NCI-H774 (cell line): ENCODE data around the gene APOBEC4.
"Not testable (repeated sequence)": the region's sequence is repeated elsewhere in the genome, so short reads cannot be mapped to it uniquely, and the experiment has no call there.

Experiments
- DNase-seq: peaks from one replicate; lab custom pipeline; 2025; lab: John Stamatoyannopoulos, UW

APOBEC4 gene

DNA sequence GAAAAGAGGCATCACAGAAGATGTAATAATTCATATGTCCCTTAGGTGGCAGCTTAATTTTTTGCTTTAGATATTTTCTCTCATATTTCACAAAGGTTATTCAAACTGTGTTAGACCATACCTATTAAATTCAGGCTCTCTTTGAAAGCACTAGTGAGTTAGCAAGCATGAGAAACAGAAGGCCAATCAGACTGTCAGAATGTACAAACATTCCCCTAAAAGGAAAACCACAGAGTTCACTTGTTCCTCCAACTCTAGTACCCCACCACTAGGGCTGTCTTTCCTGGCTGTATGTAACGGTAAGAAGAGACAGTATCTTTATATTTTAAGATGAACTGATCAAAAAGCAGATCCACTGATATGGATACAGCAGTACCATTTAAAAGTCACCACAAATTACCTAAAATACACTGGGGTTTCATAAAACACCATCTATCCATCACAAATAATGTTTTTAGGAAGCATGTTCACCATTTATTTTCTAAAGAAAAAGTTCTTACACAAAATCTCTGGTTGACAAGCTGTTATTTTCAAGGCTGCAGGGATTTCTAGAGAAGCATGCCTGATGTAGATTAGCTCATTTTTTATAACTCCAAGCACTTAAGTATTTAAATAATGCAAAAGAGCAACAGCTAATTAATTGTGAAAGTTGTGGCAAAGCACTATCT is 19.3 kb downstream of the APOBEC4 start:
- no peak for DNase-seq

DNA sequence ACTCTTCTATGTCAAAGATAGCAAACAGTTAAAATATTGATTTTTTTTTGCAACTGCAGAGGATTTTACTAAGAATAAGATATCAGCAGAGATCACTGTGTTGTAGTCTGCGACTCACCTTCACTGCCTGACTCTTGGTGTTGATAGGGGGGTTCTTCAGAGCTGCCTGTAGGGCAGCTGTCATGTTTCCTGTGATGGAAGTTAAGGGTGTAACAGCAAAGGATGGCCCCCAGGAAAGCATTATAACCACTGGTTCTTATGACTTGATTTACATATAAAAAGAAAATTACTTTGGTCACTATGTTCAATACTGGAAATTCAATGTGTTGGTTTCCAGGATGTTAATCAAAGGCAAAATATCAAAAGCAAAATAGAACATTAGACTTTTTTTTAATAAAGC is 20.2 kb downstream of the APOBEC4 start:
- DNase-seq = no peak

DNA sequence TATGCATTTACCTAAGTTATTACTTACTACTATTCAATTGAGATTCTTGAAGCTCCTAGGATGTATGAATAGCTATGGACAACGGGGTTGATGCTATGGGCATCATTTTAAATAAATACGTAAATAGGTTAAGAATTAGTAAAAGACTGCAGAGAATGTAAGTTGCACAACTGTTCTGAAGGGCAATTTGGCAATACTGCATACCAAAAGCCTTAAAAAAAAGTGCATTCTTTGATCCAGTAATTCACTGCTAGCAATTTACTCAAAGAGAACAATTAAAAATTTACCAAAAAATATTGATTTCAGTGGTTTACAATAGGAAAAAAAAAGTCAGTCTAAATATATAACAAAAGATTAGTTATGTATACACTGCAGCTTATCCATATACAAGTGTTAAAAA is 21.0 kb downstream of the APOBEC4 start:
- DNase-seq = no peak

DNA sequence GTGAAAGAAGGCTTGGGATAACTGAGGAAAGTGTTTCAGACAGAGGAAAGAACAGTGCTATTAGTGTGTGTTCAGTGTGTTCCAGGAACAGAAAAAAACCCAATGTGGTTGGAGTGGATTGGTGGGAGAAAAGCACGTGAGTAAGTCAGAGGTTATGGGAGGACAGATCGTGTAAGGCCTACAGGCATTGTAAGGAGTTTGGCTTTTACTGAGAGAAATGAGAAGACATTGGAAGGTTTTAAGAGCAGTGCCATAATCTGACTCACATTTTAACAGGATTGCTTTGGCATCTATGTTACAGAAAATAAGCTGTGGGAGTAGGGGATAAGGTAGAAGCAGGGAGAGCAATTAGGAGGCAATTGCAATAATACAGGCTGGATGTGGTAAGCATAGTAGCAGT is 22.4 kb downstream of the APOBEC4 start:
- DNase-seq = no peak

DNA sequence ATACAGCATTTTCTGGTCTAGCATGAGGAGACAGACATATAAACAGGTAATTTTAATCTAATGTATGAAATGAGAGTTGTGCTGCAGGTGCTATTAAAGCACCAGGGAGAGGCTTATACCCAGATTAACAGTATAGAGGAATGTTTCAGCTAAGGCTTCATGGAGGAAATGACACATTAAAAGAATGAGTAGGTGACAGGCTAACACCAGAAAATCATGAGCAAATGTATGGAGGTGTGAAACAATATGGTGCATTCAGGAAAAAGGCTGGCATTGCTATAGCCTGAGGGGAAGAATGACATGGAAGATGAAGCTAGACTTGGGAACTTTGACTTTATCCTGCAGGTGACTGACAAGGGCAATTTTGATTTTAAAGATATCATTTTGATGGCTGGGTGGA is 24.6 kb downstream of the APOBEC4 start:
- no peak for DNase-seq

DNA sequence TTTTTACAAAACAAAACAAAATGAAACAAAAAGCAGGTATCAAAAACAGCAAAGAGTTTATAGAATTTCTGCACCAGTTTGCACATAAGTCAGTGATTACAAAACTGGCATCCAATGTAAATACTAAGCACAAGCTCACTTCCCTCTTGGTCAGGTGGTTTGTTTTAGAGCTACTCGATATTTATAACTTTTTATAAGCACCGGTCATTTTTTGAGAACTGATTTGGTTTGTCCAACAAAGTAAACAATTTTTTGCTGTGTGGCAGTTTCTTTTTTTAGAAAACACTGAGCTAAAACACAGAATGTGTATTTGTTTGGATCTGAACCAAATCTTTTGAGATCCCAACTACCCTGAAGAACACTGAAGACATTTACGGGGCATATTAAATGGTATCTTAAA is 26.9 kb downstream of the APOBEC4 start:
- DNase-seq = not testable (repeated sequence)

DNA sequence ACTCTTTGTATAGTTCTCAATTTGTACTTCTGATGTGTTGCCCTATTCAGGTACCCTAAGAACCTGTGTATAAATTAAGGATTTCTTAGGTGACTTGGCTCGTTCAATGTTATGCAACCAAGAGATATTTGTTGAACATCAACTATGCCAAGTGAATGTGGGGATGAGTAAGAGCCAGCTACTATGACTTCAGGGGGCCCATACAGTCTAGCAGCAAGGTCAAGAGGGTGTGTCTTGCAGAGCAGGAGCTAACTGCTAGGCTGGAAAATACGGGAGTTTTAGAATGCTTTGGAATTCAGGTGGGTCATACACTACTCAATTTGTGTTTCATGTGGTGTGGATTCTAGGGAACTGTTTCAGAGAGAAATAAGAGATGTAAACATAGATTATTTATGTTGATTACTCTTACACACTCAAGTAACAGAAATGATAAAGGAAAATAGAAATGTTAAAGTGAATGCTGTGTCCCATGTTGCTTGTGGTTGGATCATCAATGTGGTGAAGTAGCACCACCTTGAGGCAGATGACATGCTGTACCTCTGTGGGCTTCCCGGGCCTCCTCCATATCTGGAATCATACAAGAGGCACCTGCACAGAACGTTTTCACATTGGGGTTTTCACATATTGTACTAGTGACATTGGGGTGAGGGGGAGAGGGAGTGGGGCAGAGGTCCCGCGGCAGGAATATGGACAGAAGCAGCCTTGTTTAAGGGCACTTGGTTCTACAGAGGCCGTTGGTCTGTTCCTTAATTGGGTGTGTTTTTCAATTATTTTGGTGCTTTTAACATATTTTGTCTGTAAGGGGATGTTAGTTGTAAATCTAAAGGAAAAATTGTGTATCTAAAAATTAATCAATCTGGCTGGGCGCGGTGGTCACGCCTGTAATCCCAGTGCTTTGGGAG is 30.0 kb downstream of the APOBEC4 start:
- DNase-seq = peak; percentile 35

DNA sequence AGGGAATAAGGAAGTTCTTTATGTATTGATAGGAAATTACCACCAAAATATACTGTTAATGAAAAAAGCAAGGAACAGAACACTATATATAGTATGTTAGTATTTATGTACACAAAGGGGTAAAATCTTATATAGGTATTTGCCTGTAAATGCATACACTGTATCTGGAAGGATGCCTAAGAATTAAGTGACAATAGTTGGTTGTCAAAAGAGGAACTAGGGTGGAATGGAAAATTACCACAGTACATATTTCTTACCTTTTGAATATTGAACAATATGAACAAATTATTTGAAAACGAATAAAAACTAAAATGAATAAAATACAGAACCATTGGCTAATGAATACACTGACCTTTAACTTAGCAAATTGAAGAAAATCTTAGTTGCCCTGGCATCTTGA is 31.1 kb downstream of the APOBEC4 start:
- no peak for DNase-seq

DNA sequence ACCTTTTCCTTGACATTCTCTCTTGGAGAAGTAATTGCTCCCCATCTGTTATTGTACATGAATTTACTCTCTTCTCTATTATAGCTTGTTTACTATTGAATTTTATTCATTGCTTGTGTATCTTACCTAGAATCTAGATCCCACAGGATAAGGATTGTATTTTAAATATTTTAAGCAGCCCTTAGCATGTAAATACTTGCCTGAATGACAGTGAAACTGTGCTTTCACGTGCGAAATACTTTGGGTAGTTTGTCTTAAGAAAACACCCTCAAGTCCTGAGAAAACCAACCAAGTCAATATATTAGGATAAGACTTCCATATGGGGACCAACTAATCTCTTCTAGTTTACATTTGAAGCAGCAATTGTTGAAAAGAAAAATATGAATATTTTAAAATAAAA is 32.8 kb downstream of the APOBEC4 start:
- no peak for DNase-seq

DNA sequence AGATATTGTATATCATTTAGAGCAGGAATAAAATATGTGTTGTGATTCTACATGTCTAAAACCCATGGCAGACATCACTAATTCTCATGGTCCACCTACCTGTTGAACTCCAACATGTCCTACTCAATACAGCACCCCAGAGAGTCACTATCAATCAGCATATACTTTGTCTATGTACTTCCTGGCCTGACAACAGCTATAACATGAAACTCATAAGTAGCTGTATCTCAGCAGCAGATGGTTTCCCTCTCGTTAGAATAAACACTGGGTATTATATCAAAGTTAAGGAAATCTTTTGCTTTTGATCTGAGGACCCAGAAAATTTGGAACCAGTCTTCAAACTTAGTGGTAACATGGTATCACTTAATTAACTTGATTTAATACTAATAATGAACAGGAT is 33.3 kb downstream of the APOBEC4 start:
- no peak for DNase-seq

DNA sequence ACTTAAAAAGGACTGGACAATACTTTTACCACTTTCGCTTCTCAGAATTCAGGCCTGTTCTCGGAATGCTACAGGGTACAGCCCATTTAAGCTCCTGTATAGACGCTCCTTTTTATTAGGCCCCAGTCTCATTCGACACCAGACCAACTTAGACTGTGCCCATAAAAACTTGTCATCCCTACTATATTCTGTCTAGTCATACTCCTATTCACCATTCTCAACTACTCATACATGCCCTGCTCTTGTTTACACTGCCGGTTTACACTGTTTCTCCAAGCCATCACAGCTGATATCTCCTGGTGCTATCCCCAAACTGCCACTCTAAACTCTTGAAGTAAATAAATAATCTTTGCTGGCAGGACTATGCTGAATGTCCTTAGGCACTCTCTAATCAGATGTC is 34.9 kb downstream of the APOBEC4 start:
- DNase-seq = not testable (repeated sequence)

DNA sequence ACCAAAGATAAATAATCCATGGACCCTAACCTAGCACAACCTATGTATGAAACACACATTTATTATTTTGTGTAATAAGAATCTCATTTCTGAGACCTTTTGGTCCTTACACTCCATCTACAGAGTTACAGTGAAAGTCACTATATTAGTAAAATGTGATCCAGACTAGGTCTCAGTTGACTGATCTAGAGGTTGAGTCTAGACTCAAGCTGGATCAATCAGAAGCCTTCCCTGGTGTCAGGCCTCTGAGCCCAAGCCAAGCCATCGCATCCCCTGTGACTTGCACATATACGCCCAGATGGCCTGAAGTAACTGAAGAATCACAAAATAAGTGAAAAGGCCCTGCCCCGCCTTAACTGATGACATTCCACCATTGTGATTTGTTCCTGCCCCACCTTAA is 40.1 kb downstream of the APOBEC4 start:
- DNase-seq = not testable (repeated sequence)

DNA sequence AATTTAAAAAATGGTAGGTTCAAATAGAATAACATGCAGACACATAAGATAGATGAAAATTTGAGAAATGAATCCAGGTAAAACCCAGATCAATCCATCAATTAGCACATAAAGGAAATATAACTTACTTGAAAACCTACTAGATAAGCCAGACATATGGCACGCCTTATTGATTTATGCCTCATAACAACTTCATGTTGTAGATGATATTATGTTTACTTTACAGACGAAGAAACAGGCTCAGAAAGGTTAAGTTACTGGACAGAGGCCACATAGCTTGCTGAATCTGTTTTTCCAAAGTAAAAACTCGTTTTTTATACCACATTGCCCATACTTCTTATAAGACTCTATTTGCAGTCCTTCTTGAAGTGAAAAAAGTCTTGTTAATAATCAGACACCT is 40.7 kb downstream of the APOBEC4 start:
- no peak for DNase-seq

DNA sequence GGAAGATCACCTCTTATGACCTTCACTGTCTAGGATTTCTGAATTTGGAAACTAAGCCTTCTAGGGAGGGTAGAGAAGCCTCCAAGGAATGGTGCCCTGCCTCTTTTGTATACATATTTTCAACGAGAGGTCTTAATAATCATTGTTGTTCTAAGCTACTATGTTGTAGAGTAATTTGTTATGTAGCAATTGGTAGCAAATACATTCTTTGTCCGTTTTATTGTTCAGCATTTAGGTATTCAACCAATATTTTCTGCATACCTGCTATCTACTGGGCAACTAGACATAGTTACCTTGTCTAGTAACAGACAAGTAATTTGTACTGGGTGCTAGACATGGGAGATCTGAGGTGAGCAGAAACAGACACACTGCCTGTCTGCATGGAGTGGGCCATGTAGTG is 42.1 kb downstream of the APOBEC4 start:
- DNase-seq = no peak

DNA sequence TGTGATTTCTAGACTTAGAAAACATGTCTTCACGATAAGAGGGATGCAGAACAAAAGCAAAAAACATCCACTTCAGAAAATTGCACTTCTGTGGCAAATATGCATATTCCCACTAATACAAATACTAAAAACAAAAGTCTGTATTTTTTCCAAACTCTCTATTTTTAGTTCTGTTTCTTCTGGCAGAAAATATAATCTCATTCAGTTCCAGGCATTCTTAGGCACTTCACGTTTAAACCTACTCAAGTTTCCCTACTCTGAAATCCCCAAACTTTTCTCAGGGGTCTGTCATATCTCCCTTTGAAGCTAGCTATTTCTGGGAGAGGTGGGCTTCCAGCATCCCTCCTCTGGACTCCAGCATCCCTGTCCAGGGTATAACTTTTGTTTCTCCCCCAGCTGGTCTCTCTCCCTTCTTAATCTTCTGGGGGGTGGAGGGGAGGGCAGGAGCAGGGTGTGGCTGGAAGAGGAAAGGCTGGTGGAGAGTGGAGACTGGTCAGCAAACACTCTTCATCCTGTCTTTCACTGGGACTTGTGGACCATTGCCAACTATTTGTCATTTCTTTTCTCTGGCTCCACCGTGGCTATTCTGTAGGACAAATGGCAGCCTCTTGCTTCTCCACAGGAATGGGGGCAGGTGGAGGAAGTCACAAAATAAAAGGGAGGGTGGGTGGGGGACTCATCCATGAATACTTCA is 43.2 kb downstream of the APOBEC4 start:
- DNase-seq = no peak

DNA sequence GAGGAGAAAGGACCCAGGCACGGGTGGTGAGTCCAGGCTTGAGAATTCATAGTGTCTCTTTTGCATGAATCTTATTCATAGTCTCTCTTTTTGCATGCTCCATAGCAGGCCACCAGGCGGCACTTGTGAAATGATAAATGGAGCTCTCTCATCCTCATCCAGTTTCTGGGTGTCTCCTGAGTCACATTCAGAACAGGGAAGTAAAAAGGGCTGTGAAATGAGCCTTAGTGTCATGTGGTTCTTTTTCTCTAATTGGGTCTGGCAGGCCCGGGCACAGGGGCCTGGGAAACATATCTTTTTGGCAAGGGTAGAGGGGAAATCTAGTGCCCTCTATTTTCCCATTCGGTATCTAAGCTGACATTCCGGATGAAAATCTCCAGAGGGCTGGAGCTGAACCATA is 43.8 kb downstream of the APOBEC4 start:
- no peak for DNase-seq

DNA sequence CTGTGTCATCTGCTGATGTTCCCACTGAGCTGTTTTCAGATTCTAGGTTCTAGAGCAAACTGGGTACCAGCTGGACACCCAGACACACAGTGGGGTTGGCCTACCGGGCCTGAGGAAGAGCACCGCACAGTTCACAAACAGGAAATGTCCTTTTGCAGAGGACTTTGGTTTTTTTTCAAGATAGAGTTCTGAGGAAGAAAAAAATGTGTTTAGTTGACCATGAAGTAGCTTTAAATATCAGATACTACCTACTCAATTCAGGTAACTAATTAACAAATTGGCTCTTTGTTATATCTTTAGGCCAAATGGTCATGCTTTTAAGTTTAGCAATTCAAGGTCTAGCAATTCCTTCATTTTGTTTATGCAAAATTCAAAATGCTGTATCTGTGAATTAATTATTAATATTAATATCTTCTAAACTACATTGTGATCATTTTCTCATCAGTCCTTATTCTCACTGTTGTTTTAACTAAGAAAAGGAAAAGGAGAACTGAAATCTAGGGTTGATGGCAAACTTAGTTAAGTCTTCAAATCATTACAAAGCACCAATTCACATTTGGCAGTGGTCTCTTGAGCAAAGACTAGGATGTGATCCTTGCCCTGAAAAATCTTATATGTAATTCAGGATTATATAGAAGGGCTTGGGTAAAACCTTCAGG is 45.7 kb downstream of the APOBEC4 start:
- no peak for DNase-seq

DNA sequence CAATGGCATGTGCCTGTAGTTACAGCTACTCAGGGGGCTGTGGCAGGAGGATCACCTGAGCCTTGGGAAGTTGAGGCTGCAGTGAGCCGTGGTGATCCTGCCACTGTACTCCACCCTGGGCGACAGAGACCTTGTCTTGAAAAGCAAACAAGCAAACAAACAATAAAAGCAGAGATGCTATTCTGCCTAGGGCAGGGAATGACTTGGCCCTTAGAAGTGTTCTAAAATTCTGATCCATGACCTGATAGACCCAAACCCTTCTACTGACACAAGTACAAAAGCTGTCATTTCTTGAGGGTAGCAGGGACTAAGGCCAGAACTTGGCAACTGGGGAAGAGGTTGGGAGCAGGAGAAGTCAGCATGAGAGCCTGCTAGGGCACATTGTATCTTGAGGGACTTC is 47.2 kb downstream of the APOBEC4 start:
- DNase-seq = no peak

DNA sequence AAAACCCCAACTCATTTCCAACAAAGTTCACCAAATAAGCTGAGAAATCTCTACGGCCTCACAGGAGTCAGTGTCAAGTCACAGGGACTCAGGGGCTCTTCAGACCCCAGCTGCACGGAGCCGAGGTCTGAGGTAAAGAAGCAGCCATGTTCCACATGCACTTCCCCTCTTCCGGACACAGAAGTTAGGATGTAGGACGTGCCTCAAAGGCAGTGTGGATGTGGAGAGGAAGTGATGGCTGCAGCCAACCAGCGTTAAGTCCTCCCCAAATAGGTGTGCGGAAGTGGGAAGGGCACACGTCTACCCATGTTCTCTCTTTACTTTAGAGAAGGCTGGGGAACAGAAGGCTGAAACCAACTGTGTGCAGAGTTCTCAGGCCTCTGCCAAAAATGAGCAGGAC is 48.3 kb downstream of the APOBEC4 start:
- DNase-seq = no peak

DNA sequence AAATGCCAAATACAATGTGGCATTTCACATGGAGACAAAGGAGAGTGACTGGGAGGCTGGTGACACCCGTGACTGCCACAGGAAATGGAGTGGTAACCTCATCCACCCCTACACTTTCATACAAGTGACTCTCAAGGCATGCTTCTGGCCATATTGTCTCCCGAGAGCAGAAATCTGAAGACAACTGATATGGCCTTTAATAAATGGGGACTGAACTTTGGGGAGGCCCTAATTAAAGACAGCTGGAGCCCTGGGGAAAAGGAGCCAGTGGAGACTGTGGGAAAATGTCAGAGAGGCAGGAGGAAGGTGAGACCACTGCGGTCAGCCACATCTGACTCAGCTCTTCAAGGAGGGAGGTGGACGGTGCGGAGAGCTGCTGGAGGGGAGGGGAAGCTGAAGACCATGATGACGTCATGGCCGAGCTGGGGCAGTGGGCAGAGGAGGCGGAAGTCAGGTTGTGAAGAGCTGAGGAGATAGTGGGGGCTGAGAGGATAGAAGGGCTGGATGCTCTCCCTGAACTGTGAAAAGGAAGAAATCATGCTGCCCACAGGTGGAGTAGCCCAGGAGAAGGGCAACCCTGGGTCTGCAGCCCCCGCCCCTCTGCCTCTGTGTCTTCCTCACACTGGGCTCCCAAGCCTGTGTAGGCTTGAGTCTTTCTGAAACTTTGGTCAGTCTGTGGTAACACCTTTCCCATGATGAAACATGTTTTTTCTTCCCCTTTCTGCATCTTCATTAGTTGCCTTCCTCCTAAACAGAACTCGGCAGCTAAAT is 48.9 kb downstream of the APOBEC4 start:
- DNase-seq = no peak

DNA sequence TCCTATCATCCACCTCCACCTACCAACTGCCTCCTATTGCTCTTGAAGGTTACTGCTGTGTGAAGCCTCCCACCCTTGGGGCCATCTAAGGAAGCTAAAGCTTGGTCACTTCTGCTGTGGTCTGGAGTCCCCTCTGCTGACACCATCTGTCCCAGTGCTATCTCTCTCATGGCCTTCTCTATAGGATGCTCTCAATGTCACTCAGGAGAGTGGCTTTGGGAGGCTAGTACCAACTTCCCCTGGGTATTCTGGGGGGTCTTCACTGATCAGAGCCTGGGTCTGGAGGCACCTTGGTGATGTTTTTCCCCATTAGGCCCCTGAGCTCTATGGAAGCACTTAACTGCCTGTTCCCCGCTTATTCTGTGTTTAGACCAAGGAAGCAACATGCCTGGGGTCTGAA is 50.6 kb downstream of the APOBEC4 start:
- no peak for DNase-seq

DNA sequence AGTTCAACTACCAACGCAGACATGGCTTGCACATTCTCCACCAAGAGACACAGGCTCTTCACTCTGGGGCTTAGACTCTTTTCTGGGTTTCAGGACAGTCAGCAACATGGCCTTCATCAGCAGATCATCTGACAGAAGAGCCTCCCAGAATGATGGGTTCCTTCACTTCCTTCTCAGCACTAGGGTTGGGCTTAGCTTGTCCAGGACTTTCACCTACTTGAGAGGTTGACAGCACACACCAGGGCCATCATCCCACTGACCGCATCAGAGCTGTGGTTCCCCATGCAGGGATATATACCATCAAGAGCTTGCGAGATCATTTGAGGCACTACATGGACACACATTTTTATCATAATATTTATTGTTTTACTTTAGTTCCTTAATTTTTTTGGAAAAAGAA is 52.5 kb downstream of the APOBEC4 start:
- DNase-seq = no peak
